ENCODE data around the gene PSME1.

DNA sequence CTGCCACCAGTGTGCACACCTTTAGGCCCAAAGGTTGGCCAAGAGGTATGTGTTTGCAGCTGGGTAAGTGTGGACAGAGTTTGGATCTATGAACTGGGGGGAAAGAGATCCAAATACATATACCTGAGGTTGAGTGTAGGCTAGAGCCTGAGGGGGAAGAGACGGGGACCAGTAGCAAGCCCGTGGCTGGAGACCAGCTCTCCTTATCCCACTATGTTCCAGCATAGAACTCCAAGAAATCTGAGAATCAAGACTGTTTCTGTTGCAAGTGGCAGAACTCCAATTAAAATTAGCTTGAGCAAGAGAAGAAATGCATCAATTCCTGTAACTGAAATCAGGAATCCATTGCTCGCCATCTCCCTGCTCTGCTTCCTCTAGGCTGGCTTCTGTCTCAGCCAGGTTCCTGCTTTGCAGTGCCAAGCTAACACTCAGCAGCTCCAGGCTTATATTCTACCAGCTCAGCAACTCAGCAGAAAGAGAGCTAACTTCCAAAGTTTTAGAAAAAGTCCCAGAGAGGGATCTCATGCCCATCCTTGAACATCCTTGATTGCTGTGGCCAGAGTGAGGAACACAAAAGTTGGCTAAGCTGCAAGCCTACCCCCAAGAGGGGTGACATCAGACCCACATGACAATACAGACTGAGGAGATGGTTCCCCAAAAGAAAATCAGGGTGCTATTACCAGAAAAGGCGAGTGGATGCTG is 43.3 kb upstream of the PSME1 start:
- TF ChIP-seq EZH2phosphoT487 (IDR thresholded peaks at IDR 0.05; ENCODE audit: borderline replicate concordance, low read depth, low read length), result no peak
- TF ChIP-seq, protein P1, sequence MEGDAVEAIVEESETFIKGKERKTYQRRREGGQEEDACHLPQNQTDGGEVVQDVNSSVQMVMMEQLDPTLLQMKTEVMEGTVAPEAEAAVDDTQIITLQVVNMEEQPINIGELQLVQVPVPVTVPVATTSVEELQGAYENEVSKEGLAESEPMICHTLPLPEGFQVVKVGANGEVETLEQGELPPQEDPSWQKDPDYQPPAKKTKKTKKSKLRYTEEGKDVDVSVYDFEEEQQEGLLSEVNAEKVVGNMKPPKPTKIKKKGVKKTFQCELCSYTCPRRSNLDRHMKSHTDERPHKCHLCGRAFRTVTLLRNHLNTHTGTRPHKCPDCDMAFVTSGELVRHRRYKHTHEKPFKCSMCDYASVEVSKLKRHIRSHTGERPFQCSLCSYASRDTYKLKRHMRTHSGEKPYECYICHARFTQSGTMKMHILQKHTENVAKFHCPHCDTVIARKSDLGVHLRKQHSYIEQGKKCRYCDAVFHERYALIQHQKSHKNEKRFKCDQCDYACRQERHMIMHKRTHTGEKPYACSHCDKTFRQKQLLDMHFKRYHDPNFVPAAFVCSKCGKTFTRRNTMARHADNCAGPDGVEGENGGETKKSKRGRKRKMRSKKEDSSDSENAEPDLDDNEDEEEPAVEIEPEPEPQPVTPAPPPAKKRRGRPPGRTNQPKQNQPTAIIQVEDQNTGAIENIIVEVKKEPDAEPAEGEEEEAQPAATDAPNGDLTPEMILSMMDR (conservative IDR thresholded peaks at IDR 0.05; ENCODE audit: low read length), result no peak
